KOPT-K1 (cell line): ENCODE results near the gene CIDEA.

Source experiments
- H3K27ac ChIP-seq: fragments of 200-600 bp; sonication (generic); 2 replicates; pipeline ENCODE4 v1.5.1; 2016; ENCODE audit warnings: antibody characterized with exemption, mild to moderate bottlenecking, low read depth, low read length; ENCODE audit not compliant: poor library complexity, severe bottlenecking
- H3K36me3 ChIP-seq: fragments of 200-600 bp; sonication (generic); 2 replicates; pipeline ENCODE4 v1.5.1; 2017; ENCODE audit warnings: antibody characterized with exemption, mild to moderate bottlenecking, low read length, moderate library complexity; ENCODE audit not compliant: insufficient read depth
- H3K9me3 ChIP-seq: fragments of 200-600 bp; sonication (generic); 2 replicates; pipeline ENCODE4 v1.5.1; 2017; ENCODE audit warnings: antibody characterized with exemption, low read length, mild to moderate bottlenecking; ENCODE audit not compliant: insufficient read depth, poor library complexity, severe bottlenecking

Gene CIDEA

GRCh38 chr18:12278741-12279682 lies 24.9 kb downstream of the CIDEA start:
- Histone ChIP-seq H3K9me3 (no peaks in the 10 kb centered on the region), H3K36me3 (no peaks in the 10 kb centered on the region), H3K27ac (no peak overlapping the region)

GRCh38 chr18:12279781-12280531 lies 25.8 kb downstream of the CIDEA start:
- Histone ChIP-seq H3K9me3 (no peaks in the 10 kb centered on the region), H3K36me3 (no peaks in the 10 kb centered on the region), H3K27ac (no peak overlapping the region)

- Histone ChIP-seq H3K27ac (no peak overlapping the region), H3K9me3 (no peaks in the 10 kb centered on the region), H3K36me3 (no peaks in the 10 kb centered on the region)
Observed at GRCh38 chr18:12281861-12282260, 27.7 kb downstream of the CIDEA start.

GRCh38 chr18:12282442-12283039 lies 28.4 kb downstream of the CIDEA start:
- no peaks in the 10 kb centered on the region for H3K36me3 ChIP-seq
- no peak overlapping the region for H3K27ac ChIP-seq
- H3K9me3 ChIP-seq = no peaks in the 10 kb centered on the region

- H3K36me3 ChIP-seq = no peaks in the 10 kb centered on the region
- H3K9me3 ChIP-seq = no peaks in the 10 kb centered on the region
- no peak overlapping the region for H3K27ac ChIP-seq
Observed at GRCh38 chr18:12283256-12283655, 29.1 kb downstream of the CIDEA start.

- Histone ChIP-seq H3K27ac (no peak overlapping the region), H3K36me3 (no peaks in the 10 kb centered on the region), H3K9me3 (no peaks in the 10 kb centered on the region)
Observed at GRCh38 chr18:12283666-12284065, 29.5 kb downstream of the CIDEA start.

GRCh38 chr18:12287131-12287681 lies 33.0 kb downstream of the CIDEA start:
- Histone ChIP-seq H3K27ac (no peak overlapping the region), H3K9me3 (no peaks in the 10 kb centered on the region), H3K36me3 (no peaks in the 10 kb centered on the region)

GRCh38 chr18:12287684-12288402 lies 33.7 kb downstream of the CIDEA start:
- H3K27ac ChIP-seq = no peak overlapping the region
- H3K36me3 ChIP-seq = no peaks in the 10 kb centered on the region
- no peaks in the 10 kb centered on the region for H3K9me3 ChIP-seq

GRCh38 chr18:12288403-12288755 lies 34.2 kb downstream of the CIDEA start:
- Histone ChIP-seq H3K36me3 (no peaks in the 10 kb centered on the region), H3K9me3 (no peaks in the 10 kb centered on the region), H3K27ac (no peak overlapping the region)

- Histone ChIP-seq H3K27ac (no peak overlapping the region), H3K36me3 (no peaks in the 10 kb centered on the region)
Observed at GRCh38 chr18:12290086-12290485, 35.9 kb downstream of the CIDEA start.

GRCh38 chr18:12291161-12291560 lies 37.0 kb downstream of the CIDEA start:
- H3K27ac ChIP-seq = no peak overlapping the region
- H3K36me3 ChIP-seq = no peaks in the 10 kb centered on the region
- no peaks in the 10 kb centered on the region for H3K9me3 ChIP-seq

More at GRCh38 chr18:12290086-12290485, 35.9 kb downstream of the CIDEA start:
- no peaks in the 10 kb centered on the region for H3K9me3 ChIP-seq

GRCh38 chr18:12291690-12292089 lies 37.5 kb downstream of the CIDEA start:
- Histone ChIP-seq H3K36me3 (no peaks in the 10 kb centered on the region), H3K27ac (no peak overlapping the region), H3K9me3 (no peaks in the 10 kb centered on the region)

- Histone ChIP-seq H3K27ac (no peak overlapping the region), H3K36me3 (no peaks in the 10 kb centered on the region), H3K9me3 (no peaks in the 10 kb centered on the region)
Observed at GRCh38 chr18:12293831-12294230, 39.7 kb downstream of the CIDEA start.

- Histone ChIP-seq H3K9me3 (no peaks in the 10 kb centered on the region), H3K36me3 (no peaks in the 10 kb centered on the region), H3K27ac (no peak overlapping the region)
Observed at GRCh38 chr18:12295389-12296086, 41.4 kb downstream of the CIDEA start.
